Omental fat pad (tissue), 4 donors: Measurements from ENCODE around the gene RIBC2. TPM values are rescaled to one million over a fixed set of nuclear protein-coding genes. Genes with fewer than 3 reads are reported as not detected.

Experiments used
- ATAC-seq: fragments of 150-250 bp; one replicate; pipeline ENCODE4 v1.9.1; 2016; ENCODE audit warnings: mild to moderate bottlenecking, moderate library complexity; ENCODE audit not compliant: low FRiP score
- DNase-seq: peaks from one replicate; pipeline ENCODE4 v3.0.0-alpha.2; 2019; ENCODE audit warnings: low spot score
- CTCF ChIP-seq, 3 donors: fragments of 450-650 bp; IDR thresholded peaks; one replicate each; pipeline ENCODE4 v1.5.1; 2016 to 2017; ENCODE audit warnings: antibody characterized with exemption in 3 of 3, mild to moderate bottlenecking in 3 of 3, moderate library complexity in 2 of 3
- total RNA-seq, 4 donors: library from RNA; depleted of rRNA; stranded (reverse); fragments of >200 nt; gene quantifications; one replicate each; pipeline ENCODE4 v1.1.0, GENCODE V29; 2016

RIBC2 gene
- total RNA-seq, 4 donors from 2014 or later, result 0.56 TPM; not detected in 3

- DNase-seq (no peak), ATAC-seq (no peak)
- TF ChIP-seq CTCF (IDR thresholded peaks at IDR 0.05), result no peak
These were observed 40.8 kb downstream of the RIBC2 start for GRCh38 chr22:45454275-45454674.

- no peak for TF ChIP-seq CTCF (IDR thresholded peaks at IDR 0.05)
- no peak for ATAC-seq
These were observed 41.7 kb downstream of the RIBC2 start for GRCh38 chr22:45455212-45455611.

GRCh38 chr22:45455621-45456020, 42.1 kb downstream of the RIBC2 start:
- DNase-seq (no peak), ATAC-seq (no peak)

More at GRCh38 chr22:45455212-45455611, 41.7 kb downstream of the RIBC2 start:
- no peak for DNase-seq

GRCh38 chr22:45456811-45457210, 43.3 kb downstream of the RIBC2 start:
- no peak for TF ChIP-seq CTCF (IDR thresholded peaks at IDR 0.05)
- DNase-seq (no peak), ATAC-seq (no peak)

More at GRCh38 chr22:45455621-45456020, 42.1 kb downstream of the RIBC2 start:
- TF ChIP-seq CTCF (IDR thresholded peaks at IDR 0.05), result no peak

GRCh38 chr22:45458532-45458931, 45.0 kb downstream of the RIBC2 start:
- DNase-seq (no peak), ATAC-seq (no peak)
- no peak for TF ChIP-seq CTCF (IDR thresholded peaks at IDR 0.05)

GRCh38 chr22:45459235-45459634, 45.7 kb downstream of the RIBC2 start:
- TF ChIP-seq CTCF (IDR thresholded peaks at IDR 0.05), result no peak
- ATAC-seq, result no peak
- DNase-seq, result no peak

GRCh38 chr22:45460288-45461109, 47.0 kb downstream of the RIBC2 start:
- TF ChIP-seq CTCF (IDR thresholded peaks at IDR 0.05), result no peak
- DNase-seq (no peak), ATAC-seq (no peak)
